HG03460 (cell line): ENCODE results near the gene AMT.

Source experiments
- ATAC-seq: cut with Tn5 transposase; IDR thresholded peaks from one replicate; pipeline ENCODE4 v1.9.1; 2021; ENCODE audit not compliant: unreplicated experiment

The AMT gene

DNA sequence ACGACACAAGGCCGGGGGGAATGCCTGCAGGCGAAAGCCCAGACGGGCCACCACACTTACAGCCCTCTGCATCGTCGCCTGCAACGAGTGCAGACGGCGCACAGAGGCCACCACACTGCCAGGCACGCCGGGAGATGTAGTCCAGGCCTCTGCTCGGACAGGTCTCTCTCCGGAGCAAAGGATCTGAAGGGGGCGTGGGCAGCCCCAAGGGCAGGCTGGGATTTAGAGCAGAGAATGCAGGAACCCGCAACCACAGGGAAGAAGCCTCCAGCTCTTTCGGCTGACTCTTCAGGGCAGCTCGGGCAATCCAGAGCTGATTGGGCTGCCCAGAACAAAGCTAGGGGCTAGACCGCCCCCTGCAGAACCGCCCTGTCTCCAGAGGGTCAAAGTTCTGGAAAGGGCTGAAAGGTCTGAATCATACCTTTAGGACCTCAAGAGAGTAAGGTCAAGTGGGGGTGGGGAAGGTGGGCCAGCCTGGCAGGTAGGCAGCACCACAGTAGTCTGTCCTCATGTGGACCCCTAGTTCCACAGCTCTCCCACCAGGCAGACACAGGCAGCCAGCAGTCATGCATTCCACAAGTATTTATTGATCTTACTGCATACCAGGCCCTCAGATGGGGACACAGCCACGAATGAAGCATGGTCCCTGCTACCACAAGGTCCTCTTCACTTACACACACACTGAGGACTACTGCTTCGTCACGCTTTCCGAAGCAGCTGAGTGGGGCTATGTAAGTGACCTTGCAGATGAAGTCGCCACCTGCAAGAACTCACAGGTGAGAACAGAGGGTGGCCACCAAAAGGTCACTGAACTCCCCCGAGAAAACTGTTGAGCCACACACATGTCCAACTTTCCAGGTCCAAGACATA is at the start of gene AMT:
Gene AMT, minus strand, starts transcription at position 95 of the 870 bp plus-strand sequence. Its CDS starts 23 bp downstream, at position 72.
- no peak for ATAC-seq

- ATAC-seq = peak; percentile 24
Observed at GRCh38 chr3:49470714-49471420, 48.6 kb upstream of the AMT start.

GRCh38 chr3:49469936-49470713 is 47.9 kb upstream of the AMT start, which contains the start of gene DAG1:
Gene DAG1 (plus strand): TSS chr3:49470267. CDS start chr3:49510535, 40,268 bp downstream.
- ATAC-seq = peak; percentile 78

GRCh38 chr3:49469037-49469935 is 47.0 kb upstream of the AMT start:
- ATAC-seq = no peak

GRCh38 chr3:49466085-49466484 is 43.8 kb upstream of the AMT start:
- no peak for ATAC-seq

- ATAC-seq = no peak
Observed at GRCh38 chr3:49465270-49466034, 43.2 kb upstream of the AMT start.

DNA sequence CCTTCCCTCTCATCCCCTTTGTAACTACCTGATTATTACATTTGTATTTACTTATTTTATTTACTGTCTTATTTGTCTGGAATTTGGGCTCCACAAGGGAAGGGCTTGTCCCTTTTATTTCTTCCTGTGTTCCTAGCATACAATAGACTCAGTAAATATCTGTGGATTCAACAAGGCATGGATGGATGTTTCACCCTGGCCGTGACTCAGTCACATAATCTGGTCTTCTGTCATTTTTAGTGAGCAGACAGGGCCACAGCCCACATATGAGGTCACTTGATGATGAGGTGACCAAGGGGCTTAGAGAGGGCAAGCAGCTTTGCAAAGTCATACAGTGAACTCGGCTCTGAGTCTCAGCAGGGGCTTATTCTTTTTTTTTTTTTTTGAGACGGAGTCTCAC is 39.9 kb upstream of the AMT start:
- no peak for ATAC-seq

DNA sequence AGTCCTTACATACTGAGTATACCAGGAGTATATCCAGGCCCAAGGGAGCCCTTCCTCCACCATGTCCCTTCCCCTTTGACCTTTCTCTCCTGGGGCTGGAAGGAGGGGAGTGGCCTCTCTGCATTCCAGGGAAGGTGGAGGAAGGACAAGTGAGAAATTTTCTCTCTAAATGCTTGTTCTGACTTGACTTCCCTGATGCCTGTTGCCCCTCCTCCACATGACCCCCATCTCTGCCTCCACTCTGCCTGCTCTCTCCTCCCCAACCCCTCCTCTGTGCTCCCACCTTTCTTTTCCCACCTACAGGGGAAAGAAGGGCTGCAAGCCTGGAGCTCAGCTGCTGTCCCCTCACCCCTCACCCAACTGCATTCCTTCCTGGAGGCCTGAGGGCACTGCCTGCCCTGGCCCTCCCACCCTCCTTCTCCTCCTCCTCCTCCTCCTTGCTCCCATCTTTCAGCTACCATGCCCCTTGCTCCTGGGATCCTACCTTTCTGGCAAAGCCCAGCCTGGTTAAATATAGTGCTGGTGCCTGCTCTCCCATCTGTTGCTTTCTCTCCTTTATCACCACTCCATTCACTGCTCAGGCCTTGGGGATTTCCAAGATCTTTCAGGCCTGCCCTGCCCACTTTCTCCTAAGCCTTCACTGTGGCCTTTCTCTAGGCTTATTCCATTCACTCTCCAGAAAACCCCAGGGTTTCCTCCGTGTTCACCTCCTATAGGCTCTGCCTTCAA is 39.3 kb upstream of the AMT start:
- no peak for ATAC-seq

- ATAC-seq = no peak
Observed at GRCh38 chr3:49460956-49461355, 38.7 kb upstream of the AMT start.

DNA sequence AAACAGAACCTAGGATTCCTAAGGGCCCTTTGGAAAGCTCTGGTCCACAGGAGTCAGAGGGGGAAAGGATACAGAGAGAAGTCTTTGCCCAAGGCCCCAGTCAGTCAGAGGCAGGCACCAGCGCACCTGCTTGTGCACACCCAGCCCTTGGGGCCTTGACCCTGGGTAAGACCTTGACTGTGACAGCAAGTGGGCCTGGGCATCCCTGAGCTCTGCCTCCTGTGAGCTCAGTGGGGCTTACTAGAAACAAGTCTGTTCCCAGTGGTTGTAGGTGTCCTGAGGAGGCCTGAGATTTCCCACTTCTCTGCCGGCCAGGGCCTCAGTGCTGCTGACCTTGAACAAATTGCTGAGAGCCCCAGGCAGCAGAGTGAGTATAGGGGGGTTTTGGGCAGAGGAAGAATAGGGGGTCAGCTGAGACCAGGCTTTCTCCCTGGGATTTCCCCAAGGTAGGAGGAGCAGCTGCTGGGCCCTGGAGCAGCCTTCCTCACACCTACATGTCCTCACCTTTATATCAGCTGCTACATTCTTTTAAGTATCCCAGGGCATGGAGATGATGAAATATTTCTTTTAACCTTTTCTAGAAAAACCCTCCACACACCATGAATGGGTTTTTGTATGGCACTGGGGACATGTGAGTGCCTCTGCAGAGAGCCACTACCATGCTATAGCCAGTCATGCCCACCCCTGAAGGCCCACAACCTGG is 38.1 kb upstream of the AMT start:
- ATAC-seq = no peak

DNA sequence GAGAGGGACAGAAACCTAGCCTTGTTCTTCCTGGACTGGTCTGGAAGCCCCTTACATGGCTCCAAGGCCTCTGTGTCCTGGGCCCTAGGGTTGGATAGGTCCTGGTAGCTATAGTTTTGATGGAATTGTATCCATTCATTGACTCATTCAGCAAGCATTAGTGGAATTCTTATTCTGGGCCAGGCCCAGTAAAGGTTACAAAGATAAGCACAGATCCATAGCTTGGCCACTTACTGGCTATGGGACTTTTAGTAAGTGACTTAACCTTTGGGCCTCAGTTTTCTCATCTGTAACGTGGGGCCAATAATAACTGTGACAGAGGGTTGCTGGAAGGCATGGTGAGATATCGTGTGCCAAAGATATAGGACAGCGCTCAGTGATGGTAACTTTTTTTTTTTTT is 34.2 kb upstream of the AMT start:
- no peak for ATAC-seq

GRCh38 chr3:49454898-49455681 is 32.8 kb upstream of the AMT start:
- no peak for ATAC-seq

DNA sequence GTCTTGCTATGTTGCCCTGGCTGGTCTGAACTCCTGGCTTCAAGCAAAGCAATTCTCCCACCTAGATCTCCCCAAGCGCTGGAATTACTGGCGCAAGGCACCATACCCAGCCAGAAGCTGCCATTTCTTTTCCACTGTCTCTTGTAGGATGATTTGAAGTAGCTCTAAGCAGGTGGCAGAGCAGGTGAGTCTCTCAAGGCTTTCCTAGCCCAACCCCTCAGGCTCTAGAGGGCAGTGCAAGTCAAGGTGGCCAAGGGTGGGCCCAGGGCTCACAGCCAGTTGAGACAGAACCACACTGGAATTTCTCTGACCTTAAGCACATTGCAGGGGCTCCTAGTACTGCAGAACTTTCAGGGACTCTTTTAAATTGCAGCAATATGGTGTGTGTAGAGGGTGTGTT is 32.2 kb upstream of the AMT start:
- no peak for ATAC-seq

DNA sequence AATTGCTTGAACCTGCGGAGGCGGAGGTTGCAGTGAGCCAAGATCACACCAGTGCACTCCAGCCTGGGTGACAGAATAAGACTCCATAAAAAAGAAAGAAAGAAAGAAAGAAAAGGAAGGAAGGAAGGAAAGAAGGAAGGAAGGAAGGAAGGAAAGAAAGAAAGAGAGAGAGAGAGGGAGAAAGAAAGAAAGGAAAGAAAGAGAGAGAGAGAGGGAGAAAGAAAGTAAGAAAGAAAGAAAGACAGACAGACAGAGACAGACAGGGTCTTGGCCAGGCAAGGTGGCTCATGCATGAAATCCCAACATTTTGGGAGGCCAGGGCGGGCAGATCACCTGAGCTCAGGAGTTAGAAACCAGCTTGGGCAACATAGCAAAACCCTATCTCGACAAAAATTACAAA is 31.3 kb upstream of the AMT start:
- no peak for ATAC-seq

DNA sequence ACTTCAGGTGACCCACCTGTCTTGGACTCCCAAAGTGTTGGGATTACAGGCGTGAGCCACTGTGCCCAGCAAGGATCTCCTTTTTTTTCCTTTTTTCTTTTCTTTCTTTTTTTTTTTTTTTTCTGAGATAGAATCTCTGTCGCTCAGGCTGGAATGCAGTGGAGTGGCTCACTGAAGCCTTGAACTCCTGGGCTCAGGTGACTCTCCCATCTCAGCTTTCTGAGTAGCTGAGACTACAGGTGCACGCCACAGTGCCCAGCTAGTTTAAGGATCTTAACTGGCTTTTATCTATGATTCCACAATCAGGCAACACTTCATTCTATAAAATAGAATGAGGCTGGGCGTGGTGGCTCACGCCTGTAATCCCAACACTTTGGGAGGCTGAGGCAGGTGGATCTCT is 23.1 kb upstream of the AMT start:
- no peak for ATAC-seq

- ATAC-seq = no peak
Observed at GRCh38 chr3:49434731-49435130, 12.5 kb upstream of the AMT start.

GRCh38 chr3:49428752-49429080 is 6.4 kb upstream of the AMT start:
- no peak for ATAC-seq

DNA sequence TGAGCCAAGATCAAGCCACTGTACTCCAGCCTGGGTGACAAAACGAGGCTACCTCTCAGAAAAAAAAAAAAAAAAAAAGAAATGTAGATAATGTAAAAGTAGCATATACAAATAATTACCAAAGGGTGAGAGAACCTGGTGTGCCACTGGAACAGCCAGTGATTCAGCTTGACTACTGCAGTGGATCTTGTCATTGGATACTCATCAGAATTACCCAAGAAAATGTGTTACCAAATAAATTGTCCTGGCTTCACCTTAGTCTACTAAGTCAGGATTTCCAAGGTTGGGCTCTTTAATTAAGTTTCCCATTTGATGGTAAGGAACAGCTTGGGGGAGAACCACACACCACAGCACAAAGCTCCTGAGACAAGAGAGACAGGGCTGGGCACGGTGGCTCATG is 5.3 kb upstream of the AMT start:
- ATAC-seq = no peak
